ENCODE data around the gene PTPRK. TPM values are rescaled to one million over a fixed set of nuclear protein-coding genes. Genes with fewer than 3 reads are reported as not detected.

The PTPRK gene
- total RNA-seq, 1 donor = 70.2 TPM

DNA sequence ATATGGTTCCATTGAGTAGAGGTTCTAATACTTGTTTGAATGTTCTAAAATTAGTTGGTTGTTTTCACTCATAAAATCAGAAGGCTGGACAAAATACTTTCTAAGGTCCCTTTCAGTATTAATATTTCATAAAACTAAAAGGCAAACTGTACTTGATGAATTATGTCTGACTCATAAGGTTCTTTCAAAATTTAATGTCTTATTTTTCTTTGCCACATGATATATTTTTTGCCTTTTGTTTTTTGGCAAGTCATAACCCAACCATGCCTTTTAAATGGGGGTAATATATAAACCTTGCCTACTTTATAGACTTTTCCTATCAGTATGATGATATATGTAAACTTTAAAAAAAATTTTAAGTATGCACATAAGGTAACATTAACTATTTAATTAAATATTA, 244.7 kb downstream of the PTPRK start:
- no peak overlapping the region for H3K4me3 ChIP-seq (ENCODE audit: low read depth, low read length)
- TF ChIP-seq, protein P1, sequence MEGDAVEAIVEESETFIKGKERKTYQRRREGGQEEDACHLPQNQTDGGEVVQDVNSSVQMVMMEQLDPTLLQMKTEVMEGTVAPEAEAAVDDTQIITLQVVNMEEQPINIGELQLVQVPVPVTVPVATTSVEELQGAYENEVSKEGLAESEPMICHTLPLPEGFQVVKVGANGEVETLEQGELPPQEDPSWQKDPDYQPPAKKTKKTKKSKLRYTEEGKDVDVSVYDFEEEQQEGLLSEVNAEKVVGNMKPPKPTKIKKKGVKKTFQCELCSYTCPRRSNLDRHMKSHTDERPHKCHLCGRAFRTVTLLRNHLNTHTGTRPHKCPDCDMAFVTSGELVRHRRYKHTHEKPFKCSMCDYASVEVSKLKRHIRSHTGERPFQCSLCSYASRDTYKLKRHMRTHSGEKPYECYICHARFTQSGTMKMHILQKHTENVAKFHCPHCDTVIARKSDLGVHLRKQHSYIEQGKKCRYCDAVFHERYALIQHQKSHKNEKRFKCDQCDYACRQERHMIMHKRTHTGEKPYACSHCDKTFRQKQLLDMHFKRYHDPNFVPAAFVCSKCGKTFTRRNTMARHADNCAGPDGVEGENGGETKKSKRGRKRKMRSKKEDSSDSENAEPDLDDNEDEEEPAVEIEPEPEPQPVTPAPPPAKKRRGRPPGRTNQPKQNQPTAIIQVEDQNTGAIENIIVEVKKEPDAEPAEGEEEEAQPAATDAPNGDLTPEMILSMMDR (IDR thresholded peaks at IDR 0.05; ENCODE audit: insufficient read depth, low read length) = no peak
- DNase-seq (ENCODE audit: low read depth) = peak; percentile 27

DNA sequence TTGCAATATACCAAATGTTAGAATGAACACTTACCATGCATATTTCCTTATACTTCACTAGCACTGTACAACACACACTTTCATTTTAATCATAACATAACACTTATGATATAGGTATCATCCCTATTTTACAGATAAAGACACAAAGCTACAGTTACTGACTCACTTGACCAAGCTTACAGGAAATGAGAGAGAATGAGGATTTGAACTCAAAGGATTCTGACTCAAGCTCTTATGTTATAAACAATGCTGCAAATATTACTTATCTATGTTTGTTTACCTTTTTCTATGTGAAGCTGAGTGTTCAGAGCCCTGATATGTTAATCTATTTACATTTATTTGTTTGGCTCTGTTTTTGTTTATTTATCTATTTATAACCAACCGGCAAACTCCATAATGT, 245.4 kb downstream of the PTPRK start:
- TF ChIP-seq, protein P1 (IDR thresholded peaks at IDR 0.05; ENCODE audit: insufficient read depth, low read length) = no peak
- H3K4me3 ChIP-seq (ENCODE audit: low read depth, low read length) = no peak overlapping the region

GRCh38 chr6:128271527-128271926, 248.9 kb downstream of the PTPRK start:
- TF ChIP-seq, protein P1 (IDR thresholded peaks at IDR 0.05; ENCODE audit: insufficient read depth, low read length) = no peak
- DNase-seq (ENCODE audit: low read depth) = peak; percentile 55
- no peak overlapping the region for H3K4me3 ChIP-seq (ENCODE audit: low read depth, low read length)

More for the DNA sequence above, 245.4 kb downstream of the PTPRK start:
- DNase-seq (ENCODE audit: low read depth) = peak; percentile 25

DNA sequence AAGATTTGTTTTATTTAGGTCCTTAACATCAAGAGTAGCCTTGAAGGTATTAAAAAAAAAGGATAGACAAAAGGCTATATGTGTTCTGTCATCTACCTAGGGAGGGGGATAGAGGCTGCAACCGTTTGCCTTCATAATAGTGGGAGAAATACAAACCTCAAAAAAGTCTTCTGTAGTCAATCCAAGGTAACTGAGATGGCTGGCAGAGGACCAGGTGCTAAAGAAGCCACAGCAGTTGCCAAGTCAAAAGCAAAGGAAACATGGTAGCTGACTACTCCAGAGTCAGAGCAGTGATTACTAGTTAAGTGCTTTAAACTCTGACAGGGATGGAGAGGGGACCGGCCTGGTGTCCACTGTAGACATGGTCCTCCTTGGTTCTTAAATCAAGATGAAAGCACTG, 249.4 kb downstream of the PTPRK start:
- DNase-seq (ENCODE audit: low read depth) = peak; percentile 21
- H3K4me3 ChIP-seq (ENCODE audit: low read depth, low read length) = no peak overlapping the region
- TF ChIP-seq, protein P1 (IDR thresholded peaks at IDR 0.05; ENCODE audit: insufficient read depth, low read length) = no peak

DNA sequence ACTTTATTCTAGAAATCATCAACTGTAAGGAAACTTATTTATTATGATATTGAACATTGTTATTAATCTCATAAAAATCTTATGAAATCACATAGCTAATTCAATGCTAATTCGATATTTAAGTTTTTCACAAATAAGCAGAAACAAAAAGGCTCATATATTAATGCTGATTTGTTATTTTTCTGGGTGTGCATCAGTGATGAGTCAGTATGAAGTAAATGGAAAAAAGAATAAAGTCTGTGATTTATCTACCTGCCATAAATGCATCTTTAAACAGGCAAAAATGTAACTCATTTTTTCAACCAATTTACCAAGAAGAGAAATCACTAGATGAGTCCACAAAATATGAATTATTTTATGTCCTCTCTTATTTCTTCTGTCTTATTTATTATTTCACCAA, 253.5 kb downstream of the PTPRK start:
- TF ChIP-seq, protein P1 (IDR thresholded peaks at IDR 0.05; ENCODE audit: insufficient read depth, low read length) = no peak
- no peak for DNase-seq (ENCODE audit: low read depth)
- no peak overlapping the region for H3K4me3 ChIP-seq (ENCODE audit: low read depth, low read length)

- TF ChIP-seq, protein P1 (IDR thresholded peaks at IDR 0.05; ENCODE audit: insufficient read depth, low read length) = no peak
- H3K4me3 ChIP-seq (ENCODE audit: low read depth, low read length) = no peak overlapping the region
- DNase-seq (ENCODE audit: low read depth) = no peak
Observed at GRCh38 chr6:128265706-128266105, 254.7 kb downstream of the PTPRK start.
